ENCODE measurements around the gene NADK2. TPM values are rescaled to one million over a fixed set of nuclear protein-coding genes. Genes with fewer than 3 reads are reported as not detected.

The NADK2 gene
- total and polyA plus RNA-seq, 9 of the 15 experiments (the other 6 are each of a cell fraction or from before 2014, with no cell fraction given) = 10.6 to 41.0 (median 24.0) TPM

DNA sequence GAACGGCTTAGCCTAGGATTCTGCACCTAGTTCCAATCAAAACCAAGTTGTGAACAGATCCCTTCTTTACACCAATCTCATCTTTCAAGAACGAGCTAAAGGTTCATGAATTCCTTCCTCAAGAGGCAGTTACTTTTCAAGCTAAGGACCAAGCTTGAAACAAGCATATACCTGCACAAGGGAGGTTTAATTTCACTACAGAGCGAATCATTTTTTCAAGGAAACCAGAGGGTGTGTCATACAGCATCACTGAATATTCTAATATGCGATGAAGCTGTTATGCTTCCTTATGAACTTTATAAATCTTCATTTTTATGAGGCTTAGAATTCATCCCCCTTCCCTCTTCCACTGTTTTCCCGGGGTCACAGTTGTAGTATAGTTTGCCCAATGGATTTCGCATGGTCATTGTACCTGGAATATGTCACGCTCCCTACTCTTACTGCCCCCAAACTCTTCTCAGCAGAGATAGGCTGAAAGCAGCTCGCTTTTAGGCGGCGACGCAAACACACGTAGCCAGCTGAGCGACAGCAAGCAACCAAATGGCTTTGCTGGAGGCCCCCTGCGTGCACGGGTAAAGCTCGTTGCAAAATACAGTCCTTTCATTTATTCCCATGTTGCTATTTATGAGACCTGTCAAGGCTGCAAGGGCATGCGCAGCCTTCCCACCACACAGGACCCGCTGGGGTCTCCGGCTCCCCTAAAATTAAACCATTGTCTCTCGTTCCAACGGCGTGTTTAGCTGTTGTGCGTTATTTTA is 90.9 kb downstream of the NADK2 start (continued):
- TF ChIP-seq, protein P1, sequence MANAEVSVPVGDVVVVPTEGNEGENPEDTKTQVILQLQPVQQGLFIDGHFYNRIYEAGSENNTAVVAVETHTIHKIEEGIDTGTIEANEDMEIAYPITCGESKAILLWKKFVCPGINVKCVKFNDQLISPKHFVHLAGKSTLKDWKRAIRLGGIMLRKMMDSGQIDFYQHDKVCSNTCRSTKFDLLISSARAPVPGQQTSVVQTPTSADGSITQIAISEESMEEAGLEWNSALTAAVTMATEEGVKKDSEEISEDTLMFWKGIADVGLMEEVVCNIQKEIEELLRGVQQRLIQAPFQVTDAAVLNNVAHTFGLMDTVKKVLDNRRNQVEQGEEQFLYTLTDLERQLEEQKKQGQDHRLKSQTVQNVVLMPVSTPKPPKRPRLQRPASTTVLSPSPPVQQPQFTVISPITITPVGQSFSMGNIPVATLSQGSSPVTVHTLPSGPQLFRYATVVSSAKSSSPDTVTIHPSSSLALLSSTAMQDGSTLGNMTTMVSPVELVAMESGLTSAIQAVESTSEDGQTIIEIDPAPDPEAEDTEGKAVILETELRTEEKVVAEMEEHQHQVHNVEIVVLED (CRISPR knock-in tag; IDR thresholded peaks at IDR 0.05) = no peak
- TF ChIP-seq SP2 (IDR thresholded peaks at IDR 0.05; ENCODE audit: extremely low read depth, low read depth, low read length, poor library complexity, severe bottlenecking) = no peak
- no peak for TF ChIP-seq NFE2L1 (tag; IDR thresholded peaks at IDR 0.05; ENCODE audit: borderline replicate concordance, low read depth)
- no peak for TF ChIP-seq FOXA1 (IDR thresholded peaks at IDR 0.05; ENCODE audit: borderline replicate concordance)
- TF ChIP-seq, protein P2, sequence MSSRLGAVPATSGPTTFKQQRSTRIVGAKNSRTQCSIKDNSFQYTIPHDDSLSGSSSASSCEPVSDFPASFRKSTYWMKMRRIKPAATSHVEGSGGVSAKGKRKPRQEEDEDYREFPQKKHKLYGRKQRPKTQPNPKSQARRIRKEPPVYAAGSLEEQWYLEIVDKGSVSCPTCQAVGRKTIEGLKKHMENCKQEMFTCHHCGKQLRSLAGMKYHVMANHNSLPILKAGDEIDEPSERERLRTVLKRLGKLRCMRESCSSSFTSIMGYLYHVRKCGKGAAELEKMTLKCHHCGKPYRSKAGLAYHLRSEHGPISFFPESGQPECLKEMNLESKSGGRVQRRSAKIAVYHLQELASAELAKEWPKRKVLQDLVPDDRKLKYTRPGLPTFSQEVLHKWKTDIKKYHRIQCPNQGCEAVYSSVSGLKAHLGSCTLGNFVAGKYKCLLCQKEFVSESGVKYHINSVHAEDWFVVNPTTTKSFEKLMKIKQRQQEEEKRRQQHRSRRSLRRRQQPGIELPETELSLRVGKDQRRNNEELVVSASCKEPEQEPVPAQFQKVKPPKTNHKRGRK (tag; IDR thresholded peaks at IDR 0.05) = no peak
- no peak for TF ChIP-seq ELF2 (CRISPR knock-in tag; IDR thresholded peaks at IDR 0.05)
- TF ChIP-seq, protein P3, sequence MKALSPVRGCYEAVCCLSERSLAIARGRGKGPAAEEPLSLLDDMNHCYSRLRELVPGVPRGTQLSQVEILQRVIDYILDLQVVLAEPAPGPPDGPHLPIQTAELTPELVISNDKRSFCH (CRISPR knock-in tag; IDR thresholded peaks at IDR 0.05) = no peak
- TF ChIP-seq, protein P3 (tag; IDR thresholded peaks at IDR 0.05) = no peak
- no peak for TF ChIP-seq SMARCC2 (IDR thresholded peaks at IDR 0.05; ENCODE audit: low read depth)
- TF ChIP-seq, protein P4, sequence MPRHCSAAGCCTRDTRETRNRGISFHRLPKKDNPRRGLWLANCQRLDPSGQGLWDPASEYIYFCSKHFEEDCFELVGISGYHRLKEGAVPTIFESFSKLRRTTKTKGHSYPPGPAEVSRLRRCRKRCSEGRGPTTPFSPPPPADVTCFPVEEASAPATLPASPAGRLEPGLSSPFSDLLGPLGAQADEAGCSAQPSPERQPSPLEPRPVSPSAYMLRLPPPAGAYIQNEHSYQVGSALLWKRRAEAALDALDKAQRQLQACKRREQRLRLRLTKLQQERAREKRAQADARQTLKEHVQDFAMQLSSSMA (CRISPR knock-in tag; IDR thresholded peaks at IDR 0.05) = no peak
- TF ChIP-seq, protein P5, sequence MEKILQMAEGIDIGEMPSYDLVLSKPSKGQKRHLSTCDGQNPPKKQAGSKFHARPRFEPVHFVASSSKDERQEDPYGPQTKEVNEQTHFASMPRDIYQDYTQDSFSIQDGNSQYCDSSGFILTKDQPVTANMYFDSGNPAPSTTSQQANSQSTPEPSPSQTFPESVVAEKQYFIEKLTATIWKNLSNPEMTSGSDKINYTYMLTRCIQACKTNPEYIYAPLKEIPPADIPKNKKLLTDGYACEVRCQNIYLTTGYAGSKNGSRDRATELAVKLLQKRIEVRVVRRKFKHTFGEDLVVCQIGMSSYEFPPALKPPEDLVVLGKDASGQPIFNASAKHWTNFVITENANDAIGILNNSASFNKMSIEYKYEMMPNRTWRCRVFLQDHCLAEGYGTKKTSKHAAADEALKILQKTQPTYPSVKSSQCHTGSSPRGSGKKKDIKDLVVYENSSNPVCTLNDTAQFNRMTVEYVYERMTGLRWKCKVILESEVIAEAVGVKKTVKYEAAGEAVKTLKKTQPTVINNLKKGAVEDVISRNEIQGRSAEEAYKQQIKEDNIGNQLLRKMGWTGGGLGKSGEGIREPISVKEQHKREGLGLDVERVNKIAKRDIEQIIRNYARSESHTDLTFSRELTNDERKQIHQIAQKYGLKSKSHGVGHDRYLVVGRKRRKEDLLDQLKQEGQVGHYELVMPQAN (IDR thresholded peaks at IDR 0.05; ENCODE audit: borderline replicate concordance) = peak; percentile 68
- TF ChIP-seq EP400 (IDR thresholded peaks at IDR 0.05) = peak; percentile 71
- TF ChIP-seq ZNF57 (CRISPR knock-in tag; IDR thresholded peaks at IDR 0.05) = no peak
- no peak for TF ChIP-seq PTTG1 (tag; IDR thresholded peaks at IDR 0.05; ENCODE audit: low read depth)
- no peak for TF ChIP-seq PRPF4 (IDR thresholded peaks at IDR 0.05; ENCODE audit: insufficient read depth, low read depth, low read length, poor library complexity, severe bottlenecking)
- TF ChIP-seq CBFA2T2 (conservative IDR thresholded peaks at IDR 0.05) = no peak
- no peak for TF ChIP-seq RBM25 (IDR thresholded peaks at IDR 0.05; ENCODE audit: low read depth, low read length, severe bottlenecking)
- no peak for TF ChIP-seq KAT8 (IDR thresholded peaks at IDR 0.05; ENCODE audit: low read depth)
- TF ChIP-seq, protein P6, sequence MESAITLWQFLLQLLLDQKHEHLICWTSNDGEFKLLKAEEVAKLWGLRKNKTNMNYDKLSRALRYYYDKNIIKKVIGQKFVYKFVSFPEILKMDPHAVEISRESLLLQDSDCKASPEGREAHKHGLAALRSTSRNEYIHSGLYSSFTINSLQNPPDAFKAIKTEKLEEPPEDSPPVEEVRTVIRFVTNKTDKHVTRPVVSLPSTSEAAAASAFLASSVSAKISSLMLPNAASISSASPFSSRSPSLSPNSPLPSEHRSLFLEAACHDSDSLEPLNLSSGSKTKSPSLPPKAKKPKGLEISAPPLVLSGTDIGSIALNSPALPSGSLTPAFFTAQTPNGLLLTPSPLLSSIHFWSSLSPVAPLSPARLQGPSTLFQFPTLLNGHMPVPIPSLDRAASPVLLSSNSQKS (CRISPR knock-in tag; IDR thresholded peaks at IDR 0.05) = no peak
- no peak for TF ChIP-seq SAP30 (IDR thresholded peaks at IDR 0.05; ENCODE audit: borderline replicate concordance, insufficient read depth, low read depth, low read length, poor library complexity, severe bottlenecking)

Data from K562 (cell line).